Measurements from ENCODE around the gene ENAH.
A peak's percentile ranks its signal among the peaks of the same experiment; 100 is the strongest.

ENAH gene

GRCh38 chr1:225652729-225653462 lies at the start of gene ENAH:
Gene ENAH (minus strand): TSS chr1:225653123. CDS start chr1:225652690, 433 bp downstream.
- peak; percentile 35 for TF ChIP-seq EGR1 (IDR thresholded peaks at IDR 0.05)
- TF ChIP-seq EP300 (IDR thresholded peaks at IDR 0.05; ENCODE audit: borderline replicate concordance), result no peak
- TF ChIP-seq YY1 (IDR thresholded peaks at IDR 0.05; ENCODE audit: low read depth), result no peak
- no peak for TF ChIP-seq RAD21 (IDR thresholded peaks at IDR 0.05; ENCODE audit: low read depth)
- no peak; the same call in 1 of the 2 replicates for TF ChIP-seq NFIC (IDR thresholded peaks at IDR 0.05)
- no peak for TF ChIP-seq USF1 (IDR thresholded peaks at IDR 0.05)
- TF ChIP-seq MAX (IDR thresholded peaks at IDR 0.05), result no peak
- peak; percentile 2 for TF ChIP-seq ZBTB7A (IDR thresholded peaks at IDR 0.05; ENCODE audit: low read depth)
- peak; percentile 48; the same call in 1 of the 2 replicates for TF ChIP-seq TAF1 (IDR thresholded peaks at IDR 0.05; ENCODE audit: low read depth)
- TF ChIP-seq TEAD4 (IDR thresholded peaks at IDR 0.05), result 0 out of 2 replicates have a peak, but pooled peaks have one; percentile 9
- no peak; the same call in 1 of the 2 replicates for TF ChIP-seq TCF12 (IDR thresholded peaks at IDR 0.05; ENCODE audit: low read depth)
- no peak for TF ChIP-seq FOXM1 (IDR thresholded peaks at IDR 0.05; ENCODE audit: borderline replicate concordance, low read depth)

- TF ChIP-seq USF1 (IDR thresholded peaks at IDR 0.05) (peak; percentile 73), NFIC (IDR thresholded peaks at IDR 0.05) (no peak), TAF1 (IDR thresholded peaks at IDR 0.05; ENCODE audit: low read depth) (no peak), MAX (IDR thresholded peaks at IDR 0.05) (no peak; the same call in 1 of the 2 replicates)
Observed at GRCh38 chr1:225700889-225701465, 48.1 kb upstream of the ENAH start.

- TF ChIP-seq CEBPB (IDR thresholded peaks at IDR 0.05) (peak; percentile 88), TEAD4 (IDR thresholded peaks at IDR 0.05) (peak; percentile 98), EP300 (IDR thresholded peaks at IDR 0.05; ENCODE audit: borderline replicate concordance) (peak; percentile 98), TAF1 (IDR thresholded peaks at IDR 0.05; ENCODE audit: low read depth) (no peak), TCF12 (IDR thresholded peaks at IDR 0.05; ENCODE audit: low read depth) (peak; percentile 96), REST (IDR thresholded peaks at IDR 0.05; ENCODE audit: low read depth) (no peak), RAD21 (IDR thresholded peaks at IDR 0.05; ENCODE audit: low read depth) (peak; percentile 11; the same call in 1 of the 2 replicates), CREB1 (IDR thresholded peaks at IDR 0.05; ENCODE audit: low read depth) (no peak), ZBTB7A (IDR thresholded peaks at IDR 0.05; ENCODE audit: low read depth) (no peak), YY1 (IDR thresholded peaks at IDR 0.05; ENCODE audit: low read depth) (no peak), FOXM1 (IDR thresholded peaks at IDR 0.05; ENCODE audit: borderline replicate concordance, low read depth) (peak; percentile 96), NFIC (IDR thresholded peaks at IDR 0.05) (peak; percentile 90), MAX (IDR thresholded peaks at IDR 0.05) (peak; percentile 37), USF1 (IDR thresholded peaks at IDR 0.05) (peak; percentile 54; the same call in 1 of the 2 replicates)
Observed at GRCh38 chr1:225700164-225700821, 47.4 kb upstream of the ENAH start.

- TF ChIP-seq NFIC (IDR thresholded peaks at IDR 0.05) (peak; percentile 67), MAX (IDR thresholded peaks at IDR 0.05) (no peak), REST (IDR thresholded peaks at IDR 0.05; ENCODE audit: low read depth) (no peak), USF1 (IDR thresholded peaks at IDR 0.05) (no peak)
Observed at GRCh38 chr1:225699336-225699735, 46.4 kb upstream of the ENAH start.

All from Ishikawa (cell line).